IPS-18c (cell line): ENCODE data around the gene MINDY4.

Experiments
- H3K4me3 ChIP-seq: 2 replicates; pipeline ENCODE4 v1.7.0; 2013; ENCODE audit warnings: low read depth, mild to moderate bottlenecking, low read length, moderate library complexity; ENCODE audit not compliant: insufficient read depth
- H3K9me3 ChIP-seq: one replicate; pipeline ENCODE4 v1.6.1; 2013; ENCODE audit warnings: mild to moderate bottlenecking, low read length, moderate library complexity; ENCODE audit not compliant: control insufficient read depth, insufficient read depth

Gene MINDY4

GRCh38 chr7:30931161-30931928 lies 160.1 kb downstream of the MINDY4 start:
- Histone ChIP-seq H3K9me3 (peaks cover 3% of the 10 kb centered on the region), H3K4me3 (no peak overlapping the region)

- Histone ChIP-seq H3K4me3 (no peak overlapping the region), H3K9me3 (peaks cover 3% of the 10 kb centered on the region)
Observed at GRCh38 chr7:30931929-30932540, 160.8 kb downstream of the MINDY4 start.

GRCh38 chr7:30932562-30932961 lies 161.3 kb downstream of the MINDY4 start:
- no peak overlapping the region for H3K4me3 ChIP-seq

GRCh38 chr7:30933124-30933974 lies 162.1 kb downstream of the MINDY4 start:
- H3K9me3 ChIP-seq, result peaks cover 3% of the 10 kb centered on the region
- no peak overlapping the region for H3K4me3 ChIP-seq

More at GRCh38 chr7:30932562-30932961, 161.3 kb downstream of the MINDY4 start:
- H3K9me3 ChIP-seq, result peaks cover 3% of the 10 kb centered on the region

GRCh38 chr7:30934225-30934624 lies 163.0 kb downstream of the MINDY4 start:
- Histone ChIP-seq H3K9me3 (peaks cover 3% of the 10 kb centered on the region), H3K4me3 (no peak overlapping the region)

- Histone ChIP-seq H3K9me3 (peaks cover 3% of the 10 kb centered on the region), H3K4me3 (no peak overlapping the region)
Observed at GRCh38 chr7:30934732-30935568, 163.7 kb downstream of the MINDY4 start.

GRCh38 chr7:30935569-30935877 lies 164.3 kb downstream of the MINDY4 start:
- peaks cover 3% of the 10 kb centered on the region for H3K9me3 ChIP-seq
- H3K4me3 ChIP-seq, result no peak overlapping the region

GRCh38 chr7:30936650-30937245 lies 165.5 kb downstream of the MINDY4 start:
- Histone ChIP-seq H3K9me3 (peaks cover 3% of the 10 kb centered on the region), H3K4me3 (no peak overlapping the region)

- peaks cover 3% of the 10 kb centered on the region for H3K9me3 ChIP-seq
Observed at GRCh38 chr7:30937416-30937815, 166.2 kb downstream of the MINDY4 start.

GRCh38 chr7:30938435-30939316 lies 167.5 kb downstream of the MINDY4 start:
- no peak overlapping the region for H3K4me3 ChIP-seq

More at GRCh38 chr7:30937416-30937815, 166.2 kb downstream of the MINDY4 start:
- no peak overlapping the region for H3K4me3 ChIP-seq

GRCh38 chr7:30941582-30942323 lies 170.5 kb downstream of the MINDY4 start:
- H3K4me3 ChIP-seq, result no peak overlapping the region
- no peaks in the 10 kb centered on the region for H3K9me3 ChIP-seq

More at GRCh38 chr7:30938435-30939316, 167.5 kb downstream of the MINDY4 start:
- no peaks in the 10 kb centered on the region for H3K9me3 ChIP-seq
